Measurements from ENCODE around the gene LEO1.

Gene LEO1

GRCh38 chr15:51904931-51905330, 66.6 kb downstream of the LEO1 start:
- DNase-seq (no peak), ATAC-seq (ENCODE audit: insufficient read depth, low read depth) (no peak)
- H3K4me2 ChIP-seq (ENCODE audit: insufficient read depth, low read length) = no peak overlapping the region
- H3K9ac ChIP-seq (ENCODE audit: low read depth, low read length) = no peak overlapping the region
- no peak overlapping the region for H2AFZ ChIP-seq (ENCODE audit: low read depth, low read length)
- no peaks in the 10 kb centered on the region for H3K4me1 ChIP-seq (ENCODE audit: insufficient read depth, low read length)
- peaks cover 66% of the 10 kb centered on the region for H3K36me3 ChIP-seq (ENCODE audit: insufficient read depth, low read length)
- H3K4me3 ChIP-seq (ENCODE audit: low read depth in 1 of 2, low read length in 2 of 2) = no peak overlapping the region
- no peak for TF ChIP-seq CTCF (IDR thresholded peaks at IDR 0.05; ENCODE audit: borderline replicate concordance, extremely low read depth, low read length, poor library complexity, severe bottlenecking)
- TF ChIP-seq EZH2 (IDR thresholded peaks at IDR 0.05; ENCODE audit: borderline replicate concordance, low read depth, low read length, severe bottlenecking) = no peak
- H4K20me1 ChIP-seq (ENCODE audit: insufficient read depth, low read length) = no peaks in the 10 kb centered on the region
- no peaks in the 10 kb centered on the region for H3K79me2 ChIP-seq (ENCODE audit: insufficient read depth, low read length)
- no peaks in the 10 kb centered on the region for H3K9me3 ChIP-seq (ENCODE audit: insufficient read depth, low read length, severe bottlenecking)
- no peaks in the 10 kb centered on the region for H3K27me3 ChIP-seq (ENCODE audit: insufficient read depth, low read length, poor library complexity)
- no peak overlapping the region for H3K27ac ChIP-seq (ENCODE audit: low read length)

GRCh38 chr15:51904421-51904820, 67.2 kb downstream of the LEO1 start:
- DNase-seq = no peak
- H2AFZ ChIP-seq (ENCODE audit: low read depth, low read length) = no peak overlapping the region
- H3K4me2 ChIP-seq (ENCODE audit: insufficient read depth, low read length) = no peak overlapping the region
- peaks cover 66% of the 10 kb centered on the region for H3K36me3 ChIP-seq (ENCODE audit: insufficient read depth, low read length)
- no peaks in the 10 kb centered on the region for H4K20me1 ChIP-seq (ENCODE audit: insufficient read depth, low read length)
- H3K9ac ChIP-seq (ENCODE audit: low read depth, low read length) = no peak overlapping the region
- H3K9me3 ChIP-seq (ENCODE audit: insufficient read depth, low read length, severe bottlenecking) = no peaks in the 10 kb centered on the region
- TF ChIP-seq CTCF (IDR thresholded peaks at IDR 0.05; ENCODE audit: borderline replicate concordance, extremely low read depth, low read length, poor library complexity, severe bottlenecking) = no peak
- no peak for TF ChIP-seq EZH2 (IDR thresholded peaks at IDR 0.05; ENCODE audit: borderline replicate concordance, low read depth, low read length, severe bottlenecking)
- ATAC-seq (ENCODE audit: insufficient read depth, low read depth) = no peak
- no peak overlapping the region for H3K27ac ChIP-seq (ENCODE audit: low read length)
- no peaks in the 10 kb centered on the region for H3K79me2 ChIP-seq (ENCODE audit: insufficient read depth, low read length)
- no peaks in the 10 kb centered on the region for H3K4me1 ChIP-seq (ENCODE audit: insufficient read depth, low read length)
- no peak overlapping the region for H3K4me3 ChIP-seq (ENCODE audit: low read depth in 1 of 2, low read length in 2 of 2)
- H3K27me3 ChIP-seq (ENCODE audit: insufficient read depth, low read length, poor library complexity) = no peaks in the 10 kb centered on the region

- Histone ChIP-seq H3K4me2 (ENCODE audit: insufficient read depth, low read length) (no peak overlapping the region), H3K36me3 (ENCODE audit: insufficient read depth, low read length) (peaks cover 40% of the 10 kb centered on the region), H3K79me2 (ENCODE audit: insufficient read depth, low read length) (no peaks in the 10 kb centered on the region), H2AFZ (ENCODE audit: low read depth, low read length) (no peak overlapping the region), H3K9ac (ENCODE audit: low read depth, low read length) (no peak overlapping the region), H3K4me3 (ENCODE audit: low read depth in 1 of 2, low read length in 2 of 2) (no peak overlapping the region), H3K27ac (ENCODE audit: low read length) (no peak overlapping the region), H3K9me3 (ENCODE audit: insufficient read depth, low read length, severe bottlenecking) (peaks cover 5% of the 10 kb centered on the region), H3K27me3 (ENCODE audit: insufficient read depth, low read length, poor library complexity) (no peaks in the 10 kb centered on the region), H3K4me1 (ENCODE audit: insufficient read depth, low read length) (no peaks in the 10 kb centered on the region), H4K20me1 (ENCODE audit: insufficient read depth, low read length) (no peaks in the 10 kb centered on the region)
- ATAC-seq (ENCODE audit: insufficient read depth, low read depth) (no peak), DNase-seq (no peak)
- TF ChIP-seq EZH2 (IDR thresholded peaks at IDR 0.05; ENCODE audit: borderline replicate concordance, low read depth, low read length, severe bottlenecking) (no peak), CTCF (IDR thresholded peaks at IDR 0.05; ENCODE audit: borderline replicate concordance, extremely low read depth, low read length, poor library complexity, severe bottlenecking) (no peak)
Observed at GRCh38 chr15:51889486-51889885, 82.1 kb downstream of the LEO1 start.
